Gastrocnemius medialis (tissue), 4 donors: Measurements from ENCODE around the gene CDH16.

Source experiments
- POLR2A ChIP-seq, 2 donors: fragments of 450-650 bp; IDR thresholded peaks; one replicate each; pipeline ENCODE4 v1.6.1; 2017; ENCODE audit warnings: antibody characterized with exemption in 2 of 2, mild to moderate bottlenecking in 2 of 2, moderate library complexity in 2 of 2
- TF ChIP-seq, protein P1 (sequence below), 5 experiments: fragments of 450-650 bp in 3 of 5; fragments of 200-600 bp in 2 of 5; sonication (generic) in 2 of 5; IDR thresholded peaks in 4 of 5; conservative IDR thresholded peaks in 1 of 5; 1 replicate in 4 of 5; 2 replicates in 1 of 5; pipeline ENCODE4 v1.5.1; 2016 to 2019; ENCODE audit warnings: antibody characterized with exemption in 5 of 5, mild to moderate bottlenecking in 3 of 5, moderate library complexity in 3 of 5

DNA sequence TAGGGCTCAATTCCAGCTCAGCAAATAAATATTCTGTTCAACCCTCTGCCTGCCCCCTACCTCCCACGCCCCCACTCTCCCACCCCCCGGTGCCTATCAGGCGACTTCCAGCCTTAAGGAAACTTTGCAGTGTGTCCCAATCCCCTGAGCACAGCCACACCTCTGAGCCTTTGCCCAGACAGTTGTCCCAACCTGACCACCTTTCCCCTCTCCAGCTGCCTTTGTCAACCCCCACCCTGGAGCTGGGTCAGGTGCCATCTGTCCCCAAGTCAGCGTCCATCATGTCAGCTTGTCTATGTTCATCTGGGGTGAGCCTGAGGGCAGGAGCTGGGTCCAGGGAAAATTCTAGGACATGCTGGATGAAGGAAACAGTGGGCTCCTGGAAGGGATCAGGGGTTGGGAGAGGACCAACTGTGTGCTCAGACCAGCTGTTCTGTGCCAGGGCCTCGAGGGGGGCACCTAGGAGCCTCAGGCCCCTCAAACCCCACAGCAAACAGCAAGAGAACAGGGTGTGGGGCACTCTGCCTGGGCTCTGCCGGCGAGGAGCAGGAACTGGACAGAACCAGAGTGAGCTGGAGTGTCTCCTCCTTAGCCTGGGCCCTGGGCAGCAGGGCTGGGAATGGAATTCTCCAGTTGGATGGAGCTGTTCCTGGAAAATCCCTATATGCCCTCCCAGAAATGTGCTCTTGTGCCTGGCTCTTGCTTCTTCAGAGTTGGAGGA is 17.8 kb downstream of the CDH16 start:
- TF ChIP-seq, protein P1, sequence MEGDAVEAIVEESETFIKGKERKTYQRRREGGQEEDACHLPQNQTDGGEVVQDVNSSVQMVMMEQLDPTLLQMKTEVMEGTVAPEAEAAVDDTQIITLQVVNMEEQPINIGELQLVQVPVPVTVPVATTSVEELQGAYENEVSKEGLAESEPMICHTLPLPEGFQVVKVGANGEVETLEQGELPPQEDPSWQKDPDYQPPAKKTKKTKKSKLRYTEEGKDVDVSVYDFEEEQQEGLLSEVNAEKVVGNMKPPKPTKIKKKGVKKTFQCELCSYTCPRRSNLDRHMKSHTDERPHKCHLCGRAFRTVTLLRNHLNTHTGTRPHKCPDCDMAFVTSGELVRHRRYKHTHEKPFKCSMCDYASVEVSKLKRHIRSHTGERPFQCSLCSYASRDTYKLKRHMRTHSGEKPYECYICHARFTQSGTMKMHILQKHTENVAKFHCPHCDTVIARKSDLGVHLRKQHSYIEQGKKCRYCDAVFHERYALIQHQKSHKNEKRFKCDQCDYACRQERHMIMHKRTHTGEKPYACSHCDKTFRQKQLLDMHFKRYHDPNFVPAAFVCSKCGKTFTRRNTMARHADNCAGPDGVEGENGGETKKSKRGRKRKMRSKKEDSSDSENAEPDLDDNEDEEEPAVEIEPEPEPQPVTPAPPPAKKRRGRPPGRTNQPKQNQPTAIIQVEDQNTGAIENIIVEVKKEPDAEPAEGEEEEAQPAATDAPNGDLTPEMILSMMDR (IDR thresholded peaks at IDR 0.05 in 4 of 5, conservative IDR thresholded peaks at IDR 0.05 in 1 of 5): no peak
- TF ChIP-seq POLR2A (IDR thresholded peaks at IDR 0.05): no peak
